Mucosa of descending colon (tissue), 3 donors: ENCODE measurements around the gene POU4F2. TPM values are rescaled to one million over a fixed set of nuclear protein-coding genes. Genes with fewer than 3 reads are reported as not detected.

ENCODE experiments used
- ATAC-seq: fragments of 200-7000 bp; cut with Tn5 transposase; one replicate; pipeline ENCODE4 v1.9.1; 2020; ENCODE audit warnings: mild to moderate bottlenecking, moderate library complexity
- DNase-seq, 3 donors: peaks; one replicate each; pipeline ENCODE4 v3.0.0-alpha.2; 2020
- H3K36me3 ChIP-seq: fragments of 200-600 bp; one replicate; pipeline ENCODE4 v1.8.0; 2021; ENCODE audit warnings: low read depth, mild to moderate bottlenecking
- H3K4me1 ChIP-seq: fragments of 200-600 bp; one replicate; pipeline ENCODE4 v1.8.0; 2021; ENCODE audit warnings: low read depth, mild to moderate bottlenecking
- H3K4me3 ChIP-seq: fragments of 200-600 bp; one replicate; pipeline ENCODE4 v1.8.0; 2021; ENCODE audit warnings: mild to moderate bottlenecking
- H3K9me3 ChIP-seq: fragments of 200-600 bp; one replicate; pipeline ENCODE4 v1.8.0; 2021; ENCODE audit warnings: mild to moderate bottlenecking
- intact Hi-C, 2 donors: fragments of 100-400 bp; cut with DNase I in 1 of 2; cut with micrococcal nuclease in 1 of 2; formaldehyde crosslinking; loops; one replicate each; pipeline versions ENCODE4 v1.11.0 to v1.11.1; 2022; cut with DNase I, micrococcal nuclease
- long read RNA-seq, 2 donors: library from polyadenylated mRNA; unstranded; transcript quantifications; one replicate each; pipeline ENCODE4 v2.0.0, GENCODE V29; 2019 to 2021
- total RNA-seq, 3 donors: library from RNA; stranded (reverse); fragmentation: NEBNext Ultra II Directional in 2 of 3; extraction: Animal tissue kit (Norgen Biotek cat#: 25700) in 2 of 3; gene quantifications; one replicate each; pipeline versions ENCODE4 v1.2.1 to v1.2.4, GENCODE V29; 2021 to 2023
- TF ChIP-seq, protein P1 (sequence below): fragments of 200-600 bp; IDR thresholded peaks from one replicate; pipeline ENCODE4 v1.8.0; 2022; ENCODE audit warnings: antibody characterized with exemption, mild to moderate bottlenecking
- donor health status: DM: no; HTN: no; CAD: no; lungs with moderate emphysema.
- donor health status: DM: no; HTN: no; CAD: no.
- donor health status: DM: no; HTN: yes; CAD: no.

POU4F2 gene, protein sequence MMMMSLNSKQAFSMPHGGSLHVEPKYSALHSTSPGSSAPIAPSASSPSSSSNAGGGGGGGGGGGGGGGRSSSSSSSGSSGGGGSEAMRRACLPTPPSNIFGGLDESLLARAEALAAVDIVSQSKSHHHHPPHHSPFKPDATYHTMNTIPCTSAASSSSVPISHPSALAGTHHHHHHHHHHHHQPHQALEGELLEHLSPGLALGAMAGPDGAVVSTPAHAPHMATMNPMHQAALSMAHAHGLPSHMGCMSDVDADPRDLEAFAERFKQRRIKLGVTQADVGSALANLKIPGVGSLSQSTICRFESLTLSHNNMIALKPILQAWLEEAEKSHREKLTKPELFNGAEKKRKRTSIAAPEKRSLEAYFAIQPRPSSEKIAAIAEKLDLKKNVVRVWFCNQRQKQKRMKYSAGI
- total RNA-seq = not detected
- long read RNA-seq, donor 1 = 0 reads
- long read RNA-seq, donor 2 = 0 reads

DNA sequence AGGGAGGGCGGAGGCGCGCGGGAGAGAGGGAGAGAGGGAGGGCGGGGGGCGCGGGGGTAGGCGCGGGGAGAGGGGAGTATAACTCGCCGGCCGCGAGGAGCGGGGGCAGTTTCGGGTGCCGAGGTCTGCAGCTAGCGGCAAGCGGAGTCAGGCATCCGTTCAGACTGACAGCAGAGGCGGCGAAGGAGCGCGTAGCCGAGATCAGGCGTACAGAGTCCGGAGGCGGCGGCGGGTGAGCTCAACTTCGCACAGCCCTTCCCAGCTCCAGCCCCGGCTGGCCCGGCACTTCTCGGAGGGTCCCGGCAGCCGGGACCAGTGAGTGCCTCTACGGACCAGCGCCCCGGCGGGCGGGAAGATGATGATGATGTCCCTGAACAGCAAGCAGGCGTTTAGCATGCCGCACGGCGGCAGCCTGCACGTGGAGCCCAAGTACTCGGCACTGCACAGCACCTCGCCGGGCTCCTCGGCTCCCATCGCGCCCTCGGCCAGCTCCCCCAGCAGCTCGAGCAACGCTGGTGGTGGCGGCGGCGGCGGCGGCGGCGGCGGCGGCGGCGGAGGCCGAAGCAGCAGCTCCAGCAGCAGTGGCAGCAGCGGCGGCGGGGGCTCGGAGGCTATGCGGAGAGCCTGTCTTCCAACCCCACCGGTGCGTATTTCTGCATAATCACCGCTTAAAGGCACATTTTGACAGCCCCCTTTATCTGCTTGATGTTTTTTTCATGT is at the start of gene POU4F2:
TSS of gene POU4F2 (plus strand) at position 108 of the 720 bp plus-strand sequence. CDS start at position 356, 248 bp downstream.
- no peaks in the 10 kb centered on the region for H3K9me3 ChIP-seq
- H3K36me3 ChIP-seq = no peaks in the 10 kb centered on the region
- H3K4me3 ChIP-seq = no peak within 1 kb of the TSS
- DNase-seq (peak in 1 of 3 donors; percentile 36), ATAC-seq (no peak)
- TF ChIP-seq, protein P1, sequence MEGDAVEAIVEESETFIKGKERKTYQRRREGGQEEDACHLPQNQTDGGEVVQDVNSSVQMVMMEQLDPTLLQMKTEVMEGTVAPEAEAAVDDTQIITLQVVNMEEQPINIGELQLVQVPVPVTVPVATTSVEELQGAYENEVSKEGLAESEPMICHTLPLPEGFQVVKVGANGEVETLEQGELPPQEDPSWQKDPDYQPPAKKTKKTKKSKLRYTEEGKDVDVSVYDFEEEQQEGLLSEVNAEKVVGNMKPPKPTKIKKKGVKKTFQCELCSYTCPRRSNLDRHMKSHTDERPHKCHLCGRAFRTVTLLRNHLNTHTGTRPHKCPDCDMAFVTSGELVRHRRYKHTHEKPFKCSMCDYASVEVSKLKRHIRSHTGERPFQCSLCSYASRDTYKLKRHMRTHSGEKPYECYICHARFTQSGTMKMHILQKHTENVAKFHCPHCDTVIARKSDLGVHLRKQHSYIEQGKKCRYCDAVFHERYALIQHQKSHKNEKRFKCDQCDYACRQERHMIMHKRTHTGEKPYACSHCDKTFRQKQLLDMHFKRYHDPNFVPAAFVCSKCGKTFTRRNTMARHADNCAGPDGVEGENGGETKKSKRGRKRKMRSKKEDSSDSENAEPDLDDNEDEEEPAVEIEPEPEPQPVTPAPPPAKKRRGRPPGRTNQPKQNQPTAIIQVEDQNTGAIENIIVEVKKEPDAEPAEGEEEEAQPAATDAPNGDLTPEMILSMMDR = no peak
- H3K4me1 ChIP-seq = no peaks in the 10 kb centered on the region
- intact Hi-C loops = no loop called here

DNA sequence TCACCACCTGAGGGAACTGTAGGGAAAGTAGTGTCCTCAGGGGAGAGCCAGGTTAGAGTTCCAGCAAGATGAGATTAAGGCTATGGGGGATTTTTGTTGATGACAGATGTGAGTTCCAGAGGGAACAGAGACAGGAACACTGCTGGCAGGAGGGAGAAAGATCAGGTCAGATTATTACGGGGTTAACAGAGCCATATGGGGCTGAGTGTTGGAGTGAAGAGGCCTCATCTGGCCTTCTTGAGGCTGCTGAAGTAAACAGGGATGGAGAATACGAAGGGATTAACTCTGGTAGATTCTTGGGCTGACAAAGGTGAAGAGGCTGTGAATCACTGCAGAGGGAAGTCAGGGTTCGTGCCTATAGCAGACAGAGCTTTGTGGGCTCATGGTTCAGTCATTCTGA is 47.9 kb upstream of the POU4F2 start:
- ATAC-seq = no peak
- Histone ChIP-seq H3K4me3 (no peak overlapping the region), H3K36me3 (no peaks in the 10 kb centered on the region), H3K4me1 (no peaks in the 10 kb centered on the region), H3K9me3 (no peaks in the 10 kb centered on the region)
- intact Hi-C loops = no loop called here
- no peak for DNase-seq
- TF ChIP-seq, protein P1 = no peak

DNA sequence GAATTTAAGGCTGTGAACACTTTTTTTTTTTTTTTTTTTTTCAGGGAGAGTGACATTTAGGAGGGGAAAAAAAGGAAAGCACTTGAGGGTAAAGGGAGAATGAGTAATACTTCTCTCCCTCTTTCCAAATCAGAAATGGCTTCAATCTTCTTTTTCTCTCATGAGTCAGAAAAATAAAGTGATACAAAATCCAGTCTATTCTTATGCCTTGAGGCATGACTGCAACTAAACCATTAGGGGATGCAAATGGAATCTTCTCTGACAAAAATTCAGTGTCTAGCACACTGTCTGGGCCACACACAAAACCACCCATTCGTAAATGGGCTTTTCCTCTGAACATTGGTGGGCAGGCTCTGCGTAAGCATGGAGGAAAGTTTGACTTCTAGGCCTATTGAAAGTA is 46.7 kb upstream of the POU4F2 start:
- Histone ChIP-seq H3K4me1 (no peaks in the 10 kb centered on the region), H3K4me3 (no peak overlapping the region), H3K36me3 (no peaks in the 10 kb centered on the region), H3K9me3 (no peaks in the 10 kb centered on the region)
- TF ChIP-seq, protein P1 = no peak
- ATAC-seq = no peak
- intact Hi-C loops = no loop called here
- DNase-seq = no peak

DNA sequence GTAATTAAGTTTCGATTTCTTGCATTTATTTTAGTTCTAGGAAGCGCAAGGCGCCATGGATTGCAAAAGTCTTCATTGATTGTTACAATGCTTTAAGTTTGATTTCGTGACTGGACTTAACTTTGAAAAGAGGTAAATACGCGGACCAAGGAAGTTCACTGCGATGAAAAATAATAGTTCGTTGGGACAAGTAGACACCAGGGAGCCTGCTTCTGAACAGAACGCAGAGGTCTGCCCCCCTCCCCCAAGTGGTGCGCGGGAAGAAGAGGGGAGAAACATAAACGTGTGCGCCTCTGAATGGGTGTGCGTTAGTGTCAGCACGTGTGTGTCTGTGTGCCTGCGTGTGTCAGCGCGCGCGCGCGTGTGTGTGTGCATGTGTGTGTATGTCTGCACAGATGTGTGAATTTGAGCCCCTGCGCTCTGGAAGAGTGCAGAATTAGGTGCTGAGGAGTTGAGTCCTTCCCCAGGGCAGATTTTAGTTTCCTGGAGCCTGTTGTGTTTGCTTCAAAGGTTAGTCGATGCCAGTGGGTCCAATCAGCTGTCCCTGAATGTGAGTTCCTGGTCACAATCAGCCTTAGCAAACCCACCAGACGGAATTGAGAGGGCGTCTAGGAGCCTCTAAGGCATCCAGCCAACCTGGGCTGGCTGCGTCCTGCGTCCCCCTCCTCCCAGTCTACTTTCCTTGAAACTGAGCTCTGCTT is 5.8 kb upstream of the POU4F2 start:
- ATAC-seq (no peak), DNase-seq (no peak)
- Histone ChIP-seq H3K4me1 (no peaks in the 10 kb centered on the region), H3K4me3 (no peak overlapping the region), H3K9me3 (no peaks in the 10 kb centered on the region), H3K36me3 (no peaks in the 10 kb centered on the region)
- TF ChIP-seq, protein P1 = no peak
- intact Hi-C loops = no loop called here

DNA sequence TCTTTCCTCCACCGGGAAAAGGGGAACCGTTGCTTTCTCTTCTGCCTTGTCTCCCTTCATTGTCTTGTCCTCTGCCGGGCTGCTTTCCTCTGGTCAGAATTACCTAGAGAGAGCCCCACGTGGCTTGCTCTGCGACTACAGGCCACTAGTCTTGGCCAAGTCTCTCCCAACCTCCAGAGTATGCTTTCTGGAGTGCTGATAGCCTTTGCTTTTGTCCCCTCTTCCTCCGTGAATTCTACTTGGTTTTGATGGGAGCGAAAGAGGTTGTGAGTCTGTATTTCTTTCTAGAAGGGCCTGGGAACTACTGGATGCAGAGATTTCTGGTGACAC is 5.3 kb upstream of the POU4F2 start:
- no peak for ATAC-seq
- no peak for DNase-seq
- intact Hi-C loops = no loop called here
- TF ChIP-seq, protein P1 = no peak
- Histone ChIP-seq H3K4me1 (no peaks in the 10 kb centered on the region), H3K9me3 (no peaks in the 10 kb centered on the region), H3K4me3 (no peak overlapping the region), H3K36me3 (no peaks in the 10 kb centered on the region)
